Brain microvascular endothelial cell (primary cell): ENCODE results near the gene PRC1.

Experiments used
- DNase-seq: peaks from one replicate; pipeline ENCODE4 v3.0.0-alpha.2; 2020
- H3K27ac ChIP-seq: fragments of 250-450 bp; sonication (Bioruptor Pico); 2 replicates; pipeline ENCODE4 v1.5.1; 2020; ENCODE audit warnings: mild to moderate bottlenecking, moderate library complexity
- H3K27me3 ChIP-seq: fragments of 250-450 bp; sonication (Bioruptor Pico); replicated peaks from 2 replicates; pipeline ENCODE4 v1.5.1; 2020; ENCODE audit warnings: mild to moderate bottlenecking
- H3K36me3 ChIP-seq: fragments of 250-450 bp; sonication (Bioruptor Pico); replicated peaks from 2 replicates; pipeline ENCODE4 v1.5.1; 2020; ENCODE audit warnings: mild to moderate bottlenecking
- H3K4me3 ChIP-seq: 2 replicates; pipeline ENCODE4 v1.5.1; 2011; ENCODE audit warnings: low read depth, mild to moderate bottlenecking, control low read depth, low read length, moderate library complexity
- CTCF ChIP-seq: IDR thresholded peaks from 2 replicates; pipeline ENCODE4 v1.5.1; 2011; ENCODE audit warnings: low read depth, mild to moderate bottlenecking, moderate library complexity, low read length, control low read depth, inconsistent platforms; ENCODE audit errors: missing control alignments
- in situ Hi-C: cut with HindIII; loops from 2 replicates; pipeline ENCODE4 v1.10.0; 2017; ENCODE audit warnings: low sequenced_read_pairs, low pct_ligation_motif_present

Gene PRC1

GRCh38 chr15:90989040-90989768 is 5.1 kb downstream of the PRC1 start:
- peaks cover under 1% of the 10 kb centered on the region for H3K36me3 ChIP-seq
- H3K4me3 ChIP-seq: no peak overlapping the region
- no peaks in the 10 kb centered on the region for H3K27me3 ChIP-seq
- TF ChIP-seq CTCF: no peak
- DNase-seq: no peak
- H3K27ac ChIP-seq: no peak overlapping the region
- in situ Hi-C loops: no loop called here

- no peak overlapping the region for H3K4me3 ChIP-seq
- in situ Hi-C loops: no loop called here
- no peak for DNase-seq
- TF ChIP-seq CTCF: no peak
- no peaks in the 10 kb centered on the region for H3K36me3 ChIP-seq
- H3K27me3 ChIP-seq: no peaks in the 10 kb centered on the region
- H3K27ac ChIP-seq: no peak overlapping the region
Observed at GRCh38 chr15:90988296-90988695, 6.0 kb downstream of the PRC1 start.

GRCh38 chr15:90987561-90988141 is 6.7 kb downstream of the PRC1 start:
- in situ Hi-C loops: no loop called here
- H3K27me3 ChIP-seq: no peaks in the 10 kb centered on the region
- no peak for DNase-seq
- H3K4me3 ChIP-seq: no peak overlapping the region
- no peaks in the 10 kb centered on the region for H3K36me3 ChIP-seq
- H3K27ac ChIP-seq: no peak overlapping the region
- TF ChIP-seq CTCF: no peak

GRCh38 chr15:90986790-90987507 is 7.4 kb downstream of the PRC1 start:
- no peaks in the 10 kb centered on the region for H3K36me3 ChIP-seq
- DNase-seq: no peak
- H3K4me3 ChIP-seq: no peak overlapping the region
- H3K27me3 ChIP-seq: no peaks in the 10 kb centered on the region
- in situ Hi-C loops: no loop called here
- H3K27ac ChIP-seq: no peak overlapping the region
- TF ChIP-seq CTCF: no peak

- peaks cover 5% of the 10 kb centered on the region for H3K36me3 ChIP-seq
- in situ Hi-C loops: no loop called here
- TF ChIP-seq CTCF: no peak
Observed at GRCh38 chr15:90982135-90982534, 12.2 kb downstream of the PRC1 start.

More at GRCh38 chr15:90982135-90982534, 12.2 kb downstream of the PRC1 start:
- Histone ChIP-seq H3K4me3 (no peak overlapping the region), H3K27me3 (no peaks in the 10 kb centered on the region), H3K27ac (no peak overlapping the region)
- DNase-seq: no peak
